NCI-H524 (cell line): ENCODE measurements around the gene TMC8.

ENCODE experiments used
- DNase-seq, 2 experiments: peaks; one replicate each; lab custom pipeline; 2025; lab: John Stamatoyannopoulos, UW

The TMC8 gene

GRCh38 chr17:78124081-78124835 lies 6.3 kb upstream of the TMC8 start:
- DNase-seq = no peak

- no peak for DNase-seq
Measured at GRCh38 chr17:78124836-78125137, 5.8 kb upstream of the TMC8 start.

DNA sequence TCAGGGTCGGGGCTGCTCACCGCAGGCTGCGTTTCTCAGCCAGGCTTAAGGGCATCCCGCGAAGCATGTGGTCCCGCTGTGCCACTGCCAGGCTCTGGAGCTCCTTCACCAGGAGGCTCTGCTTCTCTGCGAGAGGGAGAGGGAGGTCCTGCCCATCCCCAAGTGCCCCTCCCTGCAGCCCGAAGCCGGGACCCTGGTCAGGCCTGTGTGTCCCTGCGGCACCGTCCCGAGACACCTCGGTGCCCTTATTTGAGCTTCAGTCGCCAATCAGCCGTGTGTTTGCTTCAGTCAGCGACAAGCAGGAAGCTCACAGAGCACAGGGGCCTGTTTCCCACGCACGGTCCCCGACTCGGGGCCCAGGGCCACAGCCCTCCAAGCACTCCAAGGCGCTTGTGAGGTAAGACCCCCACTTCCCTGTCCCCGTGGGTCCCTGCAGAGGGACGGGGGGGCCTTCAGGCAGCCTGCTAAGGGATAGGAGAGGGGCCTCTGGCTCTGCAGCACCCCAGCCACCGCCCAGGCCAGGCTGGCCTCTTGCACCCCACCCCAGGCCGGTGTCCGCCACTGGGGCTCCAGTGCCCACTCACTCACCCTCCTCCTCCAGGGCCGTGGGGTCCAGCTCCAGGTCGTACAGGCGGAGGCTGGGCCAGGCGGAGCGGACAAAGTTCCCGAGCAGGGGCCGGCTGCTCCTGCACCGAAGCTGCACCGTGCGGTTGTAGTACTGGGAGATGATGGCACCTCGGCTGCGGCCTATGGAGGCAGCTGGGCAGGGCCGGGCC lies 5.2 kb upstream of the TMC8 start:
- no peak for DNase-seq

DNA sequence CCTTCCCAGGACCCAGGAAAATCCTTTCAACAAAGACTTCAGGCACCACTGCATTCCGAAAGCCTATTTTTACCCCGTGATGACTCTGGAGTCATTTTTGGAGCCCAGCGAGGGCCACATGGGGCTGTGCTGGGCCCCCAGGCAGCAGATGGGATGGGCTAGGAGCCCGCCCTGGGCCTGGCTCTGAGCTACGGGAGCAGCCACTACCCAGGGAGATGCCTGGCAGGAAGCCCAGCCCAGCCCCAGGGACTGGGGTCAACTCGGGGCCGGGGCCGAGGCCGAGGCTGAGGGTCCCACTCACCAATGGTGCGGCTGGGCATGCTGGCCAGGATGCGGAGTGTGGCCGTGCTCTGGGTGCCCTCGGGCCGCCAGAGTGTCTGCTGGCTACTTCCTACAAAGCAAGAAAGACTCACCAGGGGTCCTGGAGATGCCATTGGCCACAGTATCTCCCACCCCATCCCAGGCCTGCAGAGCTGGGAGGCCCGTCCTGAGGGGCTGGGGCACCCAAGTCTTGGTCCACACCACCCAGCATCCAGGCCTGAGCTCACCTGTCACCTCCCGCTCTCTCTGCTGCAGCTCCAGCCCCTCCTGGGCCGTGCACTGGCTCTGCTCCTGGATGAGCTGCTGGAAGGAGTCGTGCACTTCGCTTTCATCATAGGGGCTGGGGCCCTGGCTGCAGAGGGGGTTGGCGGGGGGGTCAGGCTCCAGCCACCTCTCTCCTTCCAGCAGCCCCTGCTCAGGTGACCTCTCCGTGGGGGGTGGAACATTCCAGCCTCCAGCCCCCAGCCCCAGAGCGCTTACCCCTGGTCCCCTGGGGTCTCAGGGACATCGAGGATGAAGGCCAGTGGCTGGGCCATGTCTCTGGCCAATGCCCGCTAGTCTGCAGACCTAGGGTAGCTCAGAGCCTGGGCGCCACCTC lies 4.3 kb upstream of the TMC8 start:
- DNase-seq = no peak

DNA sequence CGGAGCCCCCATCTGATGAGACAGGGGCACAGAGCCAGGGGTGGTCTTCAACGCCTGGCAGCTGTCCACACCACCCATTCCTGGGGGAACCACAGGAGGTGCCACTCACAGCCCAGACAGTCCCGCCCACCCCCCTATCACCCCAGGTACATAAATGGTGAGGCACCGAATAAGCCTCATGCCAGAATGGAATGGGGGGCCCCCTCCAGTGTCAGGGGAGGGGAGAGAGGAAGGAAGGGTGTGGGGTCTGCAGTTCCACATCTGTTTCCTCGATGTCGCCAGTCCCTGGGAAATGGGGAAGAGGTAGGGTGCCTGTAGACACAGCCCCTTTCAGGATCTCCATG lies 3.7 kb upstream of the TMC8 start:
- DNase-seq = no peak

DNA sequence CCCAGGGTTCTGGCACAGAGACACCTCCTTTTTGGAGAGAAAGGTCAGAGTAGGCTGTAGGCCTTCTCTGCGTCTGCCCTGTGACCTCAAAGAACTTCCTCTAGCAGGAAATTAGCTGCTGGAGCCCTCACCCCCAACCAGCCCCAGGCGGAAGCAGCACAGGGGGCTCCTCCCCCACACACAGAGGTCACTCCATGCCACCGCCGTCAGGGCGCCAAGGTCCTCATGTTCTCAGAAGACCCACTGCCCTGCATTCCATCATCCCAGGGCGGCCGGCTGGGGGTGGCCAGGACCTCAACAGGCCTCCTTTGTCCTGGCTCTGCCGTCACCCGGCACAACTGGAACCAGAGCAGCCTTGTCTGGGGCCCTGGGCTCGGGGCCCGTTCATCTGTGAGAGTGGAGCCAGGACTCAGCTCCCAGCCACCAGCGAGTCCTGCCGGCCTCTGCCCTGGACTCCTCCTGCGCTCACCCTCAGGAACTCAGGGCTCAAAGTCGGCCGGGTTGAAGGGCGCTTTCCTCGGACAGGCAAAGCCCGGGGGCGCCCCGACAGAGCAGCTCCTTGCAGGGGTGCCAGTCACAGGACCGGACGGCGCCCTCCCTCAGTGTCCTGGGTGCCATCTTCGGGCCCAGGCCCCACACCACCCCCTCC lies 3.2 kb upstream of the TMC8 start:
- DNase-seq = no peak

GRCh38 chr17:78127888-78128550 lies 2.6 kb upstream of the TMC8 start:
- DNase-seq = peak in 1 of 2 experiments; percentile 30

GRCh38 chr17:78128551-78129350 lies 1.8 kb upstream of the TMC8 start, which contains the start of gene TMC6:
Gene TMC6, minus strand, starts transcription at chr17:78128755. Its CDS starts 1,923 bp downstream, at chr17:78126832.
- DNase-seq = peak; percentile 78 to 85

- no peak for DNase-seq
Measured at GRCh38 chr17:78129351-78130089, 1.1 kb upstream of the TMC8 start.

GRCh38 chr17:78130090-78130436 lies 508 bp upstream of the TMC8 start:
- no peak for DNase-seq

DNA sequence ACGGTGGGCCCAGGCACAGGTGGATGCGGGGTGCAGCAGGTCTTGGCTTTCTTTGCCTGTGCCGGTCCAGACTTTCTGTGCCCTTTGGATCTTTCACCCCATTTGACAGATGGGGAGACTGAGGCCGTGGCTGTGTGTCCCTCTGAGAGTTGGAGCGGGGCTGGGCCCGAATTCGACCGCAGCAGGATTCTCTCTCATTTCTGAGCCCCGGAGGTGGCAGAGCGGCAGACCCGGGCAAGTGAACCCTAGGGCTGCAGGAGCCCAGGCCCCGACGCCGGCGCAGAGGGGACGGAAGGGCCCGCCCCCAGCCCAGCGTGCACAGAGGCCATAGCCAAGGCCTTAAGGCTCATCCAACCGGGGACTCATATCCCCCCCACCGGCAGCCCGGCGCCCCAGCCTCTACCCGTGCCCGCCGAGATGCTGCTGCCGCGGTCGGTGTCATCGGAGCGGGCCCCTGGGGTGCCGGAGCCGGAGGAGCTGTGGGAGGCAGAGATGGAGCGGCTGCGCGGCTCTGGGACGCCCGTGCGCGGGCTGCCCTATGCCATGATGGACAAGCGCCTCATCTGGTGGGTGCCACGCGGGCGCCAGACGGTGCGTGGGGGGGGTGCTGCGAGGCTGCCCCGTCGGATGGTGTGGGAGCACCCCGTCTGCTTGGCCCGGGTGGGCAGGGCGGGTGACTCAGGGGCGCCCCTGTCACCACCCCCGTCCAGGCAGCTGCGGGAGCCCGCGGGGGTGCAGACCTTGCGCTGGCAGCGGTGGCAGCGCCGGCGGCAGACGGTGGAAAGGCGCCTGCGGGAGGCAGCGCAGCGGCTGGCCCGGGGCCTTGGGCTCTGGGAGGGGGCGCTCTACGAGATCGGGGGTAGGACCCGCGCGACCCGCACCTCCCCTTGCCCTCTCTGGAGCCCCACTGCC lies 857 bp downstream of the TMC8 start:
- peak in 1 of 2 experiments; percentile 53 for DNase-seq

- DNase-seq = no peak
Measured at GRCh38 chr17:78132084-78132676, 1.6 kb downstream of the TMC8 start.

DNA sequence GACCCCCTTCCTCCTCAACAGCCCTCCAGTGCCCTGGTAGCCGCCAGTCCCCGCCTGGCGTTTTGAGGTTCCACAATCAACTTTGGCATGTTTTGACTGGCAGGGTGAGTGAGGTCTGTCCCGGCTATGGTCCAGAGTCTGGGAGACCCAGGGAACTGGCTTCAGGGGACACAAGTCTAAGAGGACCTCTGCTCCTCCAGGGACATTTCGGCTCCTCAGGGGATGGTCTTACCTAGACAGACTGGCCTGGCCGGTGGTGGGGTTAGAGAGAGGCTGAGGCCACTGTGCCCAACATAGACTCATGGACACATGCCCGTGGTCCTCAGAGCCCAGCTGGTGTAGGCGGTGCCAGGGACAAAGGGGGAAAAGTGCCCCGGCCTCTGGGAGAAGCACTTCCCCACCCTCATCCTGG lies 2.2 kb downstream of the TMC8 start:
- no peak for DNase-seq

DNA sequence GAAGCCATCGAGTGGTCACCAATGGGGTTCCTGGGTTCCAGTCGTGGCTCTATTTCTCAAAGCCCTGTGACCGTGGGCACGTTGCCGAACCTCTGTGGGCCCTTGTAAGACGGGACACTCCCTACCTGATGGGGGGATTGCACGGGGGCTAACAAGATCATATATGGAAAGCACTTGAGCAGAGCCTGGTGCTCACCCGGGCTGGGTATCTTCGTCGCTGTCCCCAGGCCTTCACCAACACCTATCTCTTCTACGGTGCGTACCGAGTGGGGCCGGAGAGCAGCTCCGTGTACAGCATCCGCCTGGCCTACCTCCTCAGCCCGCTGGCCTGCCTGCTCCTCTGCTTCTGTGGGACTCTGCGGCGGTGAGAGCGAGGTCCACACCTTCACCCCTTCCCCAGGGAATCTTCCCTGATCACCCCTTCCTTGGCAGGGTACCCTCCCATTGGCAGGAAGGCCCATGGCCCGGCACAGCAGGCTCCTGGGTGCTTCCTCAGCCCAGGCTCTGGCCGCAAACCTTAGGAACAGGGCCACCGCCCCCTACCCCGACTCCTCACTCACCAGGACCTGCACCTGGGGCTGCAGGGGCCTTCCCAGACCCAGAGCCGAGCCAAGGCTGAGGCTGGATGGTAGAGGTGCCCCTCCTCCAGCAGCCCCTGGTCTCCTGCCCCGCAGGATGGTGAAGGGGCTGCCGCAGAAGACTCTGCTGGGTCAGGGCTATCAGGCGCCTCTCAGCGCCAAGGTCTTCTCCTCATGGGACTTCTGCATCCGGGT lies 2.8 kb downstream of the TMC8 start:
- DNase-seq = no peak

- peak; percentile 72 to 82 for DNase-seq
Measured at GRCh38 chr17:78133971-78134898, 3.7 kb downstream of the TMC8 start.

DNA sequence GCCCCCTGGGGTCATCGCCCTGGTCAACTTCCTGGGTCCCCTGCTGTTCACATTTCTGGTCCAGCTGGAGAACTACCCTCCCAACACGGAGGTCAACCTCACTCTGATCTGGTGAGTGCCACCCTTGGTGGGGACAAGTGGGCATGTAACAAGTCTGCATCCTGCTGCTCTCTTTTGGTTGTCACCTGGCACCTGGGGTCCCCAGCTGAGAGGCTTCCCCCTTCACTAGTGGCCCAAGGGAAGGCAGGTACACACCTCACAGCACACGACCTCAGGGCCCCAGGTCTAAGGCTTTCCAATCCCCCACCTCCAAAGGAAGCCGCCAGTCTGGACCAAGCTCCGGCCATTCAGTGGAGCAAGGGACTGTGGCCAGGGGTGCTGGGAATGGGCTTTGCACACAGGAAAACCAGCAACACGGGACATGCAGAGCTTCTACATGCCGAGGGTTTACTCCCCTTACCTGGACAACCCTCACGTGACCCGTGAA lies 4.4 kb downstream of the TMC8 start:
- no peak for DNase-seq
